Stimulated activated CD4-positive, alpha-beta T cell treated with anti-CD3 and anti-CD28 coated beads, Interleukin-2, amount 100 ng/mL, for 48 hours (primary cell): ENCODE results near the gene GPATCH1.
"Not testable (repeated sequence)": the region's sequence is repeated elsewhere in the genome, so short reads cannot be mapped to it uniquely, and the experiment has no call there.

Experiments used
- DNase-seq, 2 donors: peaks; one replicate each; pipeline ENCODE4 v3.0.0-alpha.2; 2020

GPATCH1 gene, protein sequence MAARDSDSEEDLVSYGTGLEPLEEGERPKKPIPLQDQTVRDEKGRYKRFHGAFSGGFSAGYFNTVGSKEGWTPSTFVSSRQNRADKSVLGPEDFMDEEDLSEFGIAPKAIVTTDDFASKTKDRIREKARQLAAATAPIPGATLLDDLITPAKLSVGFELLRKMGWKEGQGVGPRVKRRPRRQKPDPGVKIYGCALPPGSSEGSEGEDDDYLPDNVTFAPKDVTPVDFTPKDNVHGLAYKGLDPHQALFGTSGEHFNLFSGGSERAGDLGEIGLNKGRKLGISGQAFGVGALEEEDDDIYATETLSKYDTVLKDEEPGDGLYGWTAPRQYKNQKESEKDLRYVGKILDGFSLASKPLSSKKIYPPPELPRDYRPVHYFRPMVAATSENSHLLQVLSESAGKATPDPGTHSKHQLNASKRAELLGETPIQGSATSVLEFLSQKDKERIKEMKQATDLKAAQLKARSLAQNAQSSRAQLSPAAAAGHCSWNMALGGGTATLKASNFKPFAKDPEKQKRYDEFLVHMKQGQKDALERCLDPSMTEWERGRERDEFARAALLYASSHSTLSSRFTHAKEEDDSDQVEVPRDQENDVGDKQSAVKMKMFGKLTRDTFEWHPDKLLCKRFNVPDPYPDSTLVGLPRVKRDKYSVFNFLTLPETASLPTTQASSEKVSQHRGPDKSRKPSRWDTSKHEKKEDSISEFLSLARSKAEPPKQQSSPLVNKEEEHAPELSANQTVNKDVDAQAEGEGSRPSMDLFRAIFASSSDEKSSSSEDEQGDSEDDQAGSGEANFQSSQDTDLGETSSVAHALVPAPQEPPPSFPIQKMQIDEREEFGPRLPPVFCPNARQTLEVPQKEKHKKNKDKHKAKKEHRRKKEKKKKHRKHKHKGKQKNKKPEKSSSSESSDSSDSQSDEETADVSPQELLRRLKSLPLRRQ

DNA sequence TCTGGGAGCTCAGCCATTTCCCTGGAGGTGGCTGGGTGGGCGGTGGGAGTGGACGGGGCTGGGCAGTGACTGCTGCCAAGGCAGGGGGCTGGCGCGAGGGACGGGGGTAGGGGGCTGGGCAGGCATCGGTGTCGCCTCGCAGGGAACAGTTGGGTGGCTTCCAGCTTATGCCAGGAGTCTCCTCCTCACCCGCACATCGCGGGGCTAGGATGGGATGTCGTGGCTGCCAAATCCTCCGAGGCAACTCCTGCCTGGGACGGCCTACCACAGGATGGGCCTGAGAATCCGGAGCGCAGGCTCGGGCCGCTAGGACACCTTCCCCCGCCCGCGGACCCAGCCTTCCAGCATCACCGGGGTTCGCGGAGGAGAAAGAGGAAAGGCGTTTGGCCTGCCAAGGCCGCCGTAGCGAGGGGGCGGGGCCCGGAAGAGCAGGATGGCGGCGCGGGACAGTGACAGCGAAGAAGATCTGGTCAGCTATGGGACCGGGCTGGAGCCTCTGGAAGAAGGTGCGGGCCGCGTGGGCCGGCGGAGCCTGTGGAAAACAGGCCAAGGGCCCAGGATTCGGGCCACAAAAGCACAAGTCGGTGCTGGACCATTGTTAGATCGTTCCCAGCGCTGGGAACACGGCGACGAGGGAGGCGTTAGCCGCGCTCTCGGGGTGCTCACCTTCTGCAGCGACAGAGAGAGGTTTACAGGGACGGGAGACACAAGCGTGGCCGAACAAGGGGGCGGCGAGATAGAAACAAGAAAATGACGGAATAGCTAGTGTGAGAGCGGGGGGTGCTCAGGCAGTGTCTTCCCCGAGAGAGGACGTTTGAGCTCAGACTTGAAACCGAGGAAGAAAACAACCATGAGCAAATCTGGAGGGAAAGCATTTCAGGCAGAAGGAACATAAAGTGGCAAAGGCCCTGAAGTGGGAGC is at the start of gene GPATCH1:
Gene GPATCH1, plus strand, starts transcription at position 421 of the 921 bp plus-strand sequence. Its CDS starts 13 bp downstream, at position 434.
- DNase-seq: peak; percentile 83 to 84

DNA sequence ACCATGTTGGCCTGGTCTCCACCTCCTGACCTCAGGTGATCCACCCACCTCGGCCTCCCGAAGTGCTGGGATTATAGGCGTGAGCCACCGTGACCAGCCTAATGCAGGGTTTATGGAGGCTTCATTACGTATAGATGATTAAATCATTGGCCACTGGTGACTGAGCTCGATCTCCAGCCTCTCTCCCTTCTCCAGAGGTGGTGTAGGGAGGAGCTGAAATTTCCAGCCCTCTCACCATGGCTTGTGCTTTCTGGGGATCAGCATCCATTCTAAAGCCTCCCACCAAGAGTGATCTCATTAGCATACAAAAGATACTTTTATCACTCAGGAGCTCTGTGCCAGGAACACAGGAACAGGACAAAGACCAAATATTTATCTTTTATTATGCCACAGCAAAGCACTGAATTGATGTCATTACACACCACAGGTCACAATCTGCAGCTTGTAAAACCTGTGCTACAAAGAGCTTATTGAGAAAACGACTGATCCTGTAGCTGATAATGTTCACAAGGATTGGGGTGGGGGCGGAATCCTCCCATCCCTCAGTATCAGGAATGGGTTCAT is 48.7 kb upstream of the GPATCH1 start:
- no peak for DNase-seq

DNA sequence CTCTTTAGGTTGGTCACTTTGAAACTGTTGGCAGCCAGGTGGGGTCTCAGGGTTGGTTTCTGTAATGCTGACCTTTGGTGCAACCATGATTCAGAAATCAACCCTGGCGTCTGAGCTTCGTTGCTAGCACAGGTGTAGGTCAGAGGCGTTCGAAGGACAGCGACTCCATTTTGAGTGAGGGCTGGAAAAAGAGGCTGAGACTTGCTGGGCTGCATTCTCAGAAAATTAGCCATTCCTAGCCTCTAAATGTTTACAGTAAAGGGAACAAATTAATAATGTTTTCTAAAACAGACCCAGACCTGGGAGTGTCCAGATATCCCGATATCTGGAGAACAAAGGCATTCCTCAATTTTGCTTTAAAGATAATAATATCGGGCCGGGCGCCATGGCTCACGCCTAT is 45.5 kb upstream of the GPATCH1 start:
- no peak for DNase-seq

DNA sequence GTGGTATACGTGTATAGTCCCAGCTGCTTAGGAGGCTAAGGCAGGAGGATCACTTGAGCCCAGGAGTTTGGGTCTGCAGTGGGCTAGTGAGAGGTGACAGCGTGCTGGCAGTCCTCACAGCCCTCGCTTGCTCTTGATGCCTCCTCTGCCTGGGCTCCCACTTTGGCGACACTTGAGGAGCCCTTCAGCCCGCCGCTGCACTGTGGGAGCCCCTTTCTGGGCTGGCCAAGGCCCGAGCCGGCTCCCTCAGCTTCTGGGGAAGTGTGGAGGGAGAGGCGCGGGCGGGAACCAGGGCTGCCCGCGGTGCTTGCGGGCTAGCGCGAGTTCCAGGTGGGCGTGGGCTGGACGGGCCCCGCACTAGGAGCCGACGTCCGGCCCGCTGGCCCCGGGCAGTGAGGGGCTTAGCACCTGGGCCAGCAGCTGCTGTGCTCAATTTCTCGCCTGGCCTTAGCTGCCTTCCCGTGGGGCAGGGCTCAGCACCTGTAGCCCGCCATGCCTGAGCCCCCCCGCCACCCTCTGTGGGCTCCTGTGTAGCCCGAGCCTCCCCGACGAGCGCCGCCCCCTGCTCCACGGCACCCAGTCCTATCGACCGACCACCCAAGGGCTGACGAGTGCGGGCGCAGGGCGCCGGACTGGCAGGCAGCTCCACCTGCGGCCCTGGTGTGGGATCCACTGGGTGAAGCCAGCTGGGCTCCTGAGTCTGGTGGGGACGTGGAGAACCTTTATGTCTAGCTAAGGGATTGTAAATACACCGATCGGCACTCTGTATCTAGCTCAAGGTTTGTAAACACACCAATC is 44.4 kb upstream of the GPATCH1 start:
- DNase-seq: not testable (repeated sequence)

DNA sequence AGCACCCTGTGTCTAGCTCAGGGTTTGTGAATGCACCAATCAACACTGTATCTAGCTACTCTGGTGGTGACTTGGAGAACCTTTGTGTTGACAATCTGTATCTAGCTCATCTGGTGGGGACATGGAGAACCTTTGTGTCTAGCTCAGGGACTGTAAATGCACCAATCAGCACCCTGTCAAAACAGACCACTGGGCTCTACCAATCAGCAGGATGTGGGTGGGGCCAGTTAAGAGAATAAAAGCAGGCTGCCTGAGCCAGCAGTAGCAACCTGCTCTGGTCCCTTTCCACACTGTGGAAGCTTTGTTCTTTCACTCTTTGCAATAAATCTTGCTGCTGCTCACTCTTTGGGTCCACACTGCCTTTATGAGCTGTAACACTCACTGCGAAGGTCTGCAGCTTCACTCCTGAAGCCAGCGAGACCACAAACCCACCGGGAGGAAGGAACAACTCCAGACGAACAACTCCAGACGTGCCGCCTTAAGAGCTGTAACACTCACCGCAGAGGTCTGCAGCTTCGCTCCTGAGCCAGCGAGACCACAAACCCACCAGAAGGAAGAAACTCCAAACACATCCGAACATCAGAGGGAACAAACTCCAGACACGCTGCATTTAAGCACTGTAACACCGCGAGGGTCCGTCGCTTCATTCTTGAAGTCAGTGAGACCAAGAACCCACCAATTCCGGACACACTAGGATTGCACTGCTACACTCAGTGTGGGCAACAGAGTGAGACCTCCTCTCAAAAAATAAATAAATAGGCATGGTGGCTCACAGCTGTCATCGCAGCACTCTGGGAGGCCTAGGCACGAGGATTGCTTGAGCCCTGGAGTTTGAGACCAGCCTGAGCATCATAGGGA is 43.6 kb upstream of the GPATCH1 start:
- peak in 1 of 2 donors; percentile 2 for DNase-seq

DNA sequence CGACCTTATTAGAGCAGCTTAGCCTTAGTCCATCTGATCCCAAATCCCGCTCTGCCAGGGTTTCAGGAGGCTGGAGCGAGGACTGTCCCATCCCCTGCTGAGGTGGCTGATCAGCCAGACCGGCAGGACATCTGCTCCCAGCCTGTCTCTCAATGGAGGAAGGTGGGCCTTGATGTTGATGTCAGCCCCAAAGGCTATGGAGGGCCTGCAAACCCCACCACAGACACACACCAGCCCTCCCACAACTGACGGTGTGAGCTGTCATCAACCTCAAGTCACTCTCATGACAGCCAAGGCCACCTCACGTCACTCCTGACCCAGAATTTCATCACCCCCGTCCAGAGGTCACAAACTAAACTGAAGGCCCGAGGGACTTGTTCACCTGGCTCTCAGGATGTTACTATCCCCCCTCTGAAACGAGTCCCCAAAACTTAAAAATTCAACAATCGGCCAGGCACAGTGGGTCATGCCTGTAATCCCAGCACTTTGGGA is 41.8 kb upstream of the GPATCH1 start:
- DNase-seq: no peak

DNA sequence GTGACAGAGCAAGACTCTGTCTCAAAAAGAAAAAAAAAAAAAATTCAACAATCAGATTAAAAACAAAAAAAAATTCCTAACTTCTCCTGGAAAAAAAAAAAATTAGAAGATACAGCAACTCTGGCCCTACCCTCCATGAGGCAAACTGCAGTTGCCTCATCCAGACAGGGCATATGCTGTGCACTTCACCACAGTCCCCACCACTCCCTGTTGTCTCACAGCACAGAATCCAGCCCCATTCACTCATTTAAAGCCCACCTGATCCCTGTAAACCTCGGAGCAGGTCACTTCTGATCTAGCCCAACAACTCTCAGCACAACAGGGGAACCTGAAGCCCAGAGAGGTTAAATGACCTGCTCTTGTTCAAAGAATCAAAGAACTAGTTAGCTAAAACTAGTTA is 41.2 kb upstream of the GPATCH1 start:
- DNase-seq: no peak

DNA sequence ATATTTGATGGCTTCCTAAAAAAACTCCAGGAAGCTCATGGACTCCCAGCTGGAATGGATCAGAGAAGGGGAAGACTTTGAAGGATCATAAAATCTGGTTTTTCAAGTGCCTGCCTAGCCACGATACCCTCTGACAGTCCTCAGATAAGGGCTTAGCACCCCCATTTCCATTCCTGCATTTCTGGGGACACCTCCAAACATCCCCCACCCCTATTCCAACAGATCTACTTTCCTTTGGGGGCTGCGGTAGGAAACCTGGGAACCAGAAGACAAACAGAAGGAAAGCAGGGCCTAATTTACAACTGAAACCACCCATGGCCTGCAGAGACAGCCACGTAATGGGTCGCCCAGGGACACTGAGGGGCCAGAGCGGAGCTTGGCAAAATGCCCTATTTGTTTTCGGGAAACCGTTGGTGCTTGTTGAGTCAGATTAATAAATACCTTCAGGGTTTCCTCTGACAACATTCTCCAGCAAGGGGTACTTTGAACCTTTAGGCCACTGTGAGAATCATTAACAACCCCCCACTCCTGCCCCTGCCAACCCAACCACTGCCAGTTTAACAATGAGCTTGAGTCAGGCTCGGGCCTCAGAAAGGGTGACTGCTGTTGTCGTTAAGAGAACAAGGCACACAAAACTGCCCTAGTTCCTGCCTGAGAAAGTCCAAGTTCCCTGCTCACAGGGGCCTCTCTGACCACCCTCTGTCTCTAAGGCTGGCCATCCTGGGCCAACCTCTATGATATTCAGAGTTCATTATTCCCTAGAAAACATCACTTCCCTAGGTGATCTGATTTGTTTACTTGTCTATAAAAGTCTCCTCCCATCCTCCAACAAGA is 39.8 kb upstream of the GPATCH1 start:
- DNase-seq: no peak

DNA sequence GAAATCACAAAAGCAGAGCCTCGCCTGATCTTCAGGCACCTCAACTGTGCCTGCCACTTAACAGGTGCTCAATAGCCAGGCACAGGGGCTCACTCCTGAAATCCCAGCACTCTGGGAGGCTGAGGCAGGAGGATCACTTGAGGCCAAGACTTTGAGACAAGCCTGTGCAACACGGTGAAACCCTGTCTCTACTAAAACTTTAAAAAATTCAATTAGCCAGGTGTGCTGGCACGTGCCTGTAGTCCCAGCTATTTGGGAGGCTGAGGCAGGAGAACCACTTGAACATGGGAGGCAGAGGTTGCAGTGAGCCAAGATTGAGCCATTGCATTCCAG is 39.2 kb upstream of the GPATCH1 start:
- DNase-seq: not testable (repeated sequence)

DNA sequence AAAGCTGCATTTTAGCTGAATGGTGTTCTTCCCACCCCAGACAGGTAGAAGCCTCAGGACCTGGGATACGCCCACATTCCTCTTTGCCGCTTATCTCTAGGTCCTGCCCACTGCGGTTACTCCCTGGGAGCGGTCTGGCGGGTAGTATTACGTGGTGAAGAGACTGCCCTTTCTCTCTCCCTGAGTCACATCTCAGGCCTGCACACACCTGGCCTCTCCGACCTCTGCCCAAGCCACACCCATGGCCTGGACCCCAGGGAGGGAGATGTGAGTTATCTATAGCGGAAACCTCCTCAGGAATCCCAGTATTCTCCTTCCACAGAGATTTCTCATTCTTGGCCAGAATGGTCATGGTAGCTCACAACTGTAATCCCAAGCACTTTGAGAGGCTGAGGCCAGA is 33.6 kb upstream of the GPATCH1 start:
- no peak for DNase-seq

DNA sequence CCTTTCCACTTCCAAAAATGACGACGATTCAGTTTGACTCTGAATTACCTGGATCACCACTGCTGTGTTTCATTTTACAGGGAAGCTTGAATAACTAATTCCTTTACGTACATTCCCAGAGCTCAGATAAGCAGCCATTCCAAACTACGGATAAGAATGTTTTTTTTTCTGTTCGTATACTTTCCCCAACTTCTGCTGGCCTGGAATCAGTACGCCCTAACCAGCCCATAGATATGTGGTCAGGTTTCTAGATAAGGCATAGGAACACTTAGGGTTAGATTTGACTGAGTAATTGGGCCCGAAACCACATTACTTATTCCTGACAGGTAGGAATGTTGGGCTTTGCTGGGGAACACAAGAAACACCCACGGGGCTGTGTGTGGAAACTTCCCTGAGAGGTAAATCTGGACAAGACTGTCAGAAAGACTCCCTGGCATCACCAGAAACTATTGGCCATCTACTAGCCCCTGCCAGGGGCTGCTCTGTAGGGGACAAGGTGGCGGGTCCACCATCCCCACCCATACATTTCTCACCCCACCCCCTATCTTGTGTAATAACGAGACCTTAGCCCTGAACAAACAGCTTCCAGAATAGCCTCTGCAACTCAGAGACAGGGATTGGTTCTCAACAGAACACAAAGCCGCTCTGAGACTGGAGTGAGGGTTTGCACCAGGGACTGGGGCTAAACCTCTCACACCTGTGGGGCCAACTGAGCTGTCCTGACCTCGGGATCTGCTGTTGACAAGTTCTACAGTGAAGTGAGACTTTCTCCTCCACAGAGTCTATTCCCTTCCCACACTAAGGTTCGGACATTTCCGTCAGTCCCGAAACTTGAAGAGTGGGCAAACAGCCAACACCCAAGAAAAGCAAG is 31.9 kb upstream of the GPATCH1 start:
- DNase-seq: no peak

DNA sequence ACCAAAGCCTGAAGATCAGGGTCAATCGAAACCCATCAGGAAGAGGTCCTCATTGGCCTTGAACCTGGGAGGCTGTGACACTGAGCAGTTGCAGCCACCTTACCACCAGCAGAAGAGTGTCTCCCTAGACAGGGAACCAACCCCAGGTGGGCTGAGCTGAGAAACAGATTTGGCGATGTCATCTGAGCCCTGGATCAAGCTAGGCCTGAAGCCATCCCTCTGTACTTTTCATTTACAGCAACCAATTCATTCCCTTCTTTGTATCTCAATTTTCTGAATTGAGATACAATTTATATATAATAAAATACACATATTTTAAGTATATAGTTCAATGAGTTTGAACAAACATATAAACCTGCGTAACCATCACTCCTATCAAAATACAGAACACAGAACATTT is 30.9 kb upstream of the GPATCH1 start:
- no peak for DNase-seq

DNA sequence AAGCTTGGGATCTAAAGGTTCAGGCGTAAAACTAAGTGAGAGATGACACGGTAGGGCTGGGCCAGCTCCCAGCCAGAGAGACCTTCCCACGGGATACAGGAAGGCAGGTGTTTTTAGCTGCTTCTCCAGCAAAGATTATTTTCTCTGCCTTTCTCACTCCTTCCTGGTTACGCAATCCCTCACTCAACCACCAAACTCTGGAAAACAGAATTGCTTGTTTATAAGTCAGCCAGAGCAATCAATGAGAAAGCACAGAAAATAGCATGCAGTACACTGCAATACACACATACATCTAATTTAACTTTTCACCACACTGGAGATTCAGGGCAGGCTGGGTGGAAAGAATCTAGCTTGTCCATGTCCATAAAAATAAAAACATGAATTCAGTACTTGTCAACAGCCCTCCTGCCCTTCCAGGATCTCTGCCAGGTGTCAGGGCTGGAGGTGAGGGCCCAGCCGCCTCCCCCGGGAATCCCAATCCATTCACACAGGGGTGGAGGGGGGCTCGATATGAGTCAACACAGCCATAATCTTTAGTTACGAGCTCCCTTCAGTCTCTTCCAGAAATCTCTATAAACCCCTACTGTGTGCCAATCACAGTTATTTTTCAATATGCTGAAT is 28.5 kb upstream of the GPATCH1 start:
- no peak for DNase-seq

DNA sequence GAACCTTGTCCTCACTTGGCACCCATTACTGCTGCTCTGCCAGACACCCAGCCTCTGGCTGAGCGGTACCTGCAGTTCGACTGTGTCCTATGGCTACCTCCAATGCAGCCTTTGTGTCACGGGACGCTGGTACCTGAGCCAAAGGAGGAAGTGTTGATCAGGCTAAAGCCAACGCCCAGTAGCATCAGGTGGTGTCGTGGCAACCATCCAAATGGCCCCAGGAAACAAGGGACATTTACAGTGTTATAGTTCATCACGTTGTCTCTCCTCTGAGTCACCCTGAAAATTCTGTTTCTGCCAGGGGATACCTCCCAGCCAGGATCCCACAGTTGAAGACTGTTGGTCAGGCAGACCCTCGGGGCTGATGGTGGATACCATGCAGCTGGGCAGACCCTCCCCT is 26.4 kb upstream of the GPATCH1 start:
- no peak for DNase-seq

DNA sequence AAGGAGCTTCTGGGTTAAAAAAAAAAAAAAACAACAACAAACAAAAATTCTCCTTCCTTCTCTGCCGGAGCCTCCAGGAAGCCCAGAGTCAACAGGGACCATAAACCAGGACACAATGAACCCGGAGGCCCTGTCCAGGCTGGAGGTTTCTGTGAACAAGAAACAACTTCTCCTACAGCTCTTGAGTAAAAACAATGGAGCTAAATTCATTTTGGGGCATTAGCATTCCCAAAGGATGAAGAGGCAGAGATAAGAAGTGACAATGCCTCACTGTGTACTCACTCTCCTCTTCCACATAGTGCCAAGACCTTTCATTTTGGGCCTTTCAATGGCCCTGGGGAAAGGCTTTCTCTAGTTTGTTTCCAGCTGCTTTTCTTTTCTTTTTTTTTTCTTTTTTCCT is 25.3 kb upstream of the GPATCH1 start:
- no peak for DNase-seq

DNA sequence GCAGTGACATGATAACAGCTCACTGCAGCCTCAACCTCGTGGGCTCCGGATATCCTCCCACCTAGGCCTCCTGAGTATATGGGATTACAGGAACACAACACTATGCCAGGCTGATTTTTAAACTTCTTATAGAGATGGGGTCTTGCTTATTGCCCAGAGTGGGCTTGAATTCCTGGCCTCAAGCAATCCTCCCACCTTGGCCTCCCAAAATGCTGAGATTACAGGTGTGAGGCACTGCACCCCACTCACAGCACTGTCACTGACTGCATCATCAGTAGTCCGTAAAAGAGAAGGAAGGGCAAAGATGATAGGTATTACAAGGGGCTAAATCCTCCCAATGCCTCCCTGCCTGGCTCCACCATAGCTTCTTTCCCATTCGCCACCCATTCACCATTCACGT is 20.4 kb upstream of the GPATCH1 start:
- no peak for DNase-seq

DNA sequence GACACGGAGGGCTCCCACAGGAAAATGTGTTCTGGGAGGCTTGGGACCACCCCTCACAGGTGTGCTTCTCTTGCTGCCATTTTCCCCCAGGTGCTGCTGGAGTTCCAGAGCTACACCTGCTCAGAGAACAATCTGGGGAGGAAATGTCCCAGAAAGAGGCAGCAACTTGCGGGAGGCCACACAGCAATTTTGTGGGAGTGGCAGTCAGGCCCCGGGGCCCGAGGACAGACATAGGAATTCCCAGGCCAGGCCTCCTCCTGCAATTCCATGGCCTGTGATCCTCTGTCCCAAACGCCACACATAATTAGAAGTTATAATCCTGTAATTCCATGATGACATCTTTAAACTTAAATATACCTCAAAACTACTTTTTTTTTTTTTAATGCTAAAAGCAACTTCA is 18.1 kb upstream of the GPATCH1 start:
- DNase-seq: no peak

DNA sequence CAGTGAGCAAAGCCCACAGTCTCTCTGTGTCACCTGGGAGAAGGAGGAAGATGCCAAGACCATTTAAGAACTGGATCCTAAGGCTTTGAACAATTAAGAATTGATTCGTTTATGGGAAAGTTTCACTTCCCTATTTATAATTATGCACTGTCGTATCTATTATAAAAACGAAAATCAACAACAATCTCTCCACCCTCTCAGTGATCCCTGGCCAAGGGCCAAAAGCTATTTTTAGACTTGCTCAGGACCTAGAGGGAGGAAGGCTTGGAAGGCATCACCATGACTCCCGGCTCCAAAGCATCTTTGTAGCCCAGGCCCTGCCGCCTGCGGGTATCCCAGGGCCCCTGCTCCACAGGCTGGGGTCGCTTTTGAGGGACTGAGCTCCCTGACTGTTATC is 17.6 kb upstream of the GPATCH1 start:
- no peak for DNase-seq
